Activated effector memory CD4-positive, alpha-beta T cell treated with anti-CD3 and anti-CD28 coated beads, Interleukin-2, amount 50 U/mL, for 16 hours (primary cell): ENCODE measurements around the gene AZIN2.
"Not testable (repeated sequence)": the region's sequence is repeated elsewhere in the genome, so short reads cannot be mapped to it uniquely, and the experiment has no call there.

ENCODE experiments used
- DNase-seq: peaks from one replicate; pipeline ENCODE4 v3.0.0-alpha.2; 2020

The AZIN2 gene

GRCh38 chr1:33096363-33097005 lies 15.5 kb downstream of the AZIN2 start:
- no peak for DNase-seq

GRCh38 chr1:33097137-33097611 lies 16.2 kb downstream of the AZIN2 start:
- no peak for DNase-seq

- DNase-seq, result no peak
These were observed 16.8 kb downstream of the AZIN2 start for GRCh38 chr1:33097762-33098161.

- DNase-seq, result no peak
These were observed 17.4 kb downstream of the AZIN2 start for GRCh38 chr1:33098371-33098770.

- DNase-seq, result peak; percentile 84
These were observed 18.6 kb downstream of the AZIN2 start for GRCh38 chr1:33099290-33100118.

GRCh38 chr1:33100119-33100415 lies 19.1 kb downstream of the AZIN2 start:
- DNase-seq, result not testable (repeated sequence)

- no peak for DNase-seq
These were observed 29.5 kb downstream of the AZIN2 start for GRCh38 chr1:33110477-33110876.

- DNase-seq, result peak; percentile 49
These were observed 31.0 kb downstream of the AZIN2 start for GRCh38 chr1:33111965-33112364.

GRCh38 chr1:33117440-33118085 lies 36.6 kb downstream of the AZIN2 start:
- peak; percentile 37 for DNase-seq

- peak; percentile 38 for DNase-seq
These were observed 37.3 kb downstream of the AZIN2 start for GRCh38 chr1:33118274-33118673.

- DNase-seq, result peak; percentile 19
These were observed 38.1 kb downstream of the AZIN2 start for GRCh38 chr1:33119050-33119449.

GRCh38 chr1:33119532-33120217 lies 38.7 kb downstream of the AZIN2 start:
- peak; percentile 50 for DNase-seq

- peak; percentile 21 for DNase-seq
These were observed 39.7 kb downstream of the AZIN2 start for GRCh38 chr1:33120436-33121231.

- DNase-seq, result no peak
These were observed 40.8 kb downstream of the AZIN2 start for GRCh38 chr1:33121728-33122127.

GRCh38 chr1:33122483-33123178 lies 41.7 kb downstream of the AZIN2 start:
- peak; percentile 45 for DNase-seq

- no peak for DNase-seq
These were observed 42.3 kb downstream of the AZIN2 start for GRCh38 chr1:33123266-33123665.

GRCh38 chr1:33124647-33125046 lies 43.7 kb downstream of the AZIN2 start:
- DNase-seq, result not testable (repeated sequence)

- peak; percentile 54 for DNase-seq
These were observed 45.6 kb downstream of the AZIN2 start for GRCh38 chr1:33126411-33127000.

- peak; percentile 100 for DNase-seq
These were observed 46.3 kb downstream of the AZIN2 start for GRCh38 chr1:33127001-33127823.

- peak; percentile 49 for DNase-seq
These were observed 47.8 kb downstream of the AZIN2 start for GRCh38 chr1:33128781-33129180.
